Gastrocnemius medialis (tissue), 4 donors: Measurements from ENCODE around the gene HINT2. TPM values are rescaled to one million over a fixed set of nuclear protein-coding genes. Genes with fewer than 3 reads are reported as not detected.

Experiments used
- ATAC-seq, 2 donors: fragments of 150-250 bp; one replicate each; pipeline ENCODE4 v1.9.1; 2016
- DNase-seq, 2 donors: peaks; one replicate each; pipeline ENCODE4 v3.0.0-alpha.2; 2019
- H3K27ac ChIP-seq, 4 donors: fragments of 200-600 bp; sonication (generic); 1 replicate in 1 of 4; 2 replicates in 3 of 4; pipeline ENCODE4 v1.5.1; 2016 to 2018; ENCODE audit warnings: mild to moderate bottlenecking in 2 of 4, moderate library complexity in 1 of 4
- H3K27me3 ChIP-seq, 3 donors: fragments of 200-600 bp; sonication (generic) in 2 of 3; 1 replicate in 1 of 3; 2 replicates in 2 of 3; pipeline versions ENCODE4 v1.5.1 to v1.6.0; 2016 to 2019; ENCODE audit warnings: mild to moderate bottlenecking in 1 of 3, moderate library complexity in 1 of 3
- H3K36me3 ChIP-seq, 2 donors: fragments of 200-600 bp; sonication (generic) in 1 of 2; one replicate each; pipeline ENCODE4 v1.5.1; 2017 to 2018
- H3K4me1 ChIP-seq, 2 donors: fragments of 200-600 bp; sonication (generic) in 1 of 2; one replicate each; pipeline ENCODE4 v1.5.1; 2016 to 2017; ENCODE audit warnings: mild to moderate bottlenecking in 2 of 2
- H3K4me3 ChIP-seq, 4 donors: fragments of 200-600 bp; sonication (generic) in 3 of 4; 1 replicate in 1 of 4; 2 replicates in 3 of 4; pipeline ENCODE4 v1.5.1; 2016 to 2019; ENCODE audit warnings: mild to moderate bottlenecking in 2 of 4
- H3K9me3 ChIP-seq, 3 donors: fragments of 200-600 bp; sonication (generic) in 2 of 3; 1 replicate in 1 of 3; 2 replicates in 2 of 3; pipeline ENCODE4 v1.5.1; 2016 to 2019
- CTCF ChIP-seq, 5 experiments: fragments of 450-650 bp in 3 of 5; fragments of 200-600 bp in 2 of 5; sonication (generic) in 2 of 5; IDR thresholded peaks in 4 of 5; conservative IDR thresholded peaks in 1 of 5; 1 replicate in 4 of 5; 2 replicates in 1 of 5; pipeline ENCODE4 v1.5.1; 2016 to 2019; ENCODE audit warnings: antibody characterized with exemption in 5 of 5, mild to moderate bottlenecking in 3 of 5, moderate library complexity in 3 of 5
- POLR2A ChIP-seq, 2 donors: fragments of 450-650 bp; IDR thresholded peaks; one replicate each; pipeline ENCODE4 v1.6.1; 2017; ENCODE audit warnings: antibody characterized with exemption in 2 of 2, mild to moderate bottlenecking in 2 of 2, moderate library complexity in 2 of 2
- in situ Hi-C, 4 donors: fragments of 200-750 bp; cut with MboI; loops; one replicate each; pipeline versions ENCODE4 v1.15.0 to v1.8.0; 2017; ENCODE audit warnings: low sequenced_read_pairs in 4 of 4
- intact Hi-C: fragments of 100-400 bp; cut with DNase I; formaldehyde crosslinking; loops from one replicate; pipeline ENCODE4 v1.15.1; 2023; ENCODE audit warnings: low total_unique reads
- total RNA-seq, 4 donors: library from RNA; depleted of rRNA; stranded (reverse); fragments of >200 nt; gene quantifications; one replicate each; pipeline versions ENCODE4 v1.1.0 to v1.2.3, GENCODE V29; 2016

Gene HINT2
- total RNA-seq, 4 donors from 2014 or later, result 4.5 to 26.7 (median 22.0) TPM

DNA sequence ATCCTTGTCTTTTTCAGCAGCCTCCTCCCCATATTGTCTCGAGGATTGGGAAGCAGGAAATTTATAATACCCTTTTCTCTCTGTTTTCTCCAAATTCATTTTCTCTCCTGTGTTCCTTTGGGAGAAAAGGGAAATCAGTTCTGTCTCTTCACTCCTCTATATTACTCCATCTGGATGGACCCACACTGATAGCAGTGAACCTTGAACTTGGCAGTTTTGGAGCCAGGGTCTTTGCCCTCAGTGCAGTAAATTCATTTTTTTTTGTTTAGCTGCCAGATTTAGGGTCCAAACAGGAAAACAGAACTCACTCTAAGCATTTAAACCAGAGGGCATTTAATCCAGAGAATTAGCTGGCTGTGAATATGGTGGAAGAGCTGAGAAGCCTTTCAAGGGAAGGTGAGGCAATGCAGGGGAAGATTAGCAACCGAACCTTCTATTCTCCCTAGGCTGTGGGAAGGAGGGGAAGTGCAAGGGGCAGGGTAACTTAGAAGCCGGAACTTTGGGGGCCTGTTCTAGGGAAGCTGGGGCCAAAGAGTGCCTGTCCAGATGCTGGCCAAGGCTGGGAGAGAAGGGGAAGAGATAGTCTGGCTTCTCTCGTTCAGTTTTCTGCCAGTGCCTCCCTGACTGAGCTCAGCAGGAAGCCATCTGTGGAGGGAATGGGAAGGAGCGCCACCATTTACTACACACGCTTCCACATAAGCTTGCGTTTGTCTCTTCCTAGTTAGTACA, 39.8 kb downstream of the HINT2 start:
- Histone ChIP-seq H3K27ac (no peak overlapping the region), H3K27me3 (no peaks in the 10 kb centered on the region), H3K9me3 (no peaks in the 10 kb centered on the region), H3K4me3 (no peak overlapping the region), H3K36me3 (no peaks in the 10 kb centered on the region), H3K4me1 (peaks cover 29 to 35% of the 10 kb centered on the region in 2 donors)
- DNase-seq, result peak in 1 of 2 donors; percentile 29
- ATAC-seq, result peak in 1 of 2 donors; percentile 34
- in situ Hi-C loops, result no loop called here
- intact Hi-C loops, result no loop called here
- TF ChIP-seq CTCF (IDR thresholded peaks at IDR 0.05 in 4 of 5, conservative IDR thresholded peaks at IDR 0.05 in 1 of 5) (no peak), POLR2A (IDR thresholded peaks at IDR 0.05) (no peak)

GRCh38 chr9:35771943-35772342, 42.9 kb downstream of the HINT2 start:
- Histone ChIP-seq H3K4me3 (no peak overlapping the region), H3K4me1 (peaks cover 29 to 39% of the 10 kb centered on the region in 2 donors), H3K36me3 (no peaks in the 10 kb centered on the region), H3K9me3 (no peaks in the 10 kb centered on the region), H3K27me3 (no peaks in the 10 kb centered on the region), H3K27ac (peak overlapping the region in 2 of 4 donors; percentile 19 to 69)
- intact Hi-C loops, result no loop called here
- in situ Hi-C loops, result no loop called here
- no peak for DNase-seq
- ATAC-seq, result no peak
- TF ChIP-seq CTCF (IDR thresholded peaks at IDR 0.05 in 4 of 5, conservative IDR thresholded peaks at IDR 0.05 in 1 of 5) (no peak), POLR2A (IDR thresholded peaks at IDR 0.05) (no peak)

DNA sequence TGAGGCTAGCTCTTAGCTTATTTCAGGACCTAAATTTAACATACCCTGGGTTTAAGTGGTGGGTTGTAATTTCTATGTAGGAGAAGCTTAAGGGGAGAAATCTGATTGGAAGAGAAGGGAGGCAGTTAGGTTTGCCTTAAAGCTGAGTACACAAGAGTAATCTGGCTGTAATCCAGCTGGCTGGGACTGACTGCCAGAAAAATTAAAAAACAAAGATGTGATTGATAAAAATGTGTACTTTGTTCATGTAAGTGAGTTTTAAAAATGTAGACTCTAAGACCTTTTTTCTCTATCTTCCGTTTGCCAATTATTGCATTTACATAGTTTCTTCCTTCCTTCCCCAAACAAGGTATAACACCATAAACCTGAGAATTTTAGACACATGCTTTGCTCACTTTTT, 43.3 kb downstream of the HINT2 start:
- TF ChIP-seq POLR2A (IDR thresholded peaks at IDR 0.05), result no peak
- TF ChIP-seq CTCF (IDR thresholded peaks at IDR 0.05 in 4 of 5, conservative IDR thresholded peaks at IDR 0.05 in 1 of 5), result no peak
- no peaks in the 10 kb centered on the region for H3K36me3 ChIP-seq
- no peak overlapping the region for H3K4me3 ChIP-seq
- DNase-seq, result no peak
- no peak for ATAC-seq
- H3K27ac ChIP-seq, result peak overlapping the region; percentile 65 to 75 (median 68)
- H3K9me3 ChIP-seq, result no peaks in the 10 kb centered on the region
- in situ Hi-C loops (no loop called here), intact Hi-C loops (no loop called here)
- peaks cover 29 to 41% of the 10 kb centered on the region in 2 donors for H3K4me1 ChIP-seq
- no peaks in the 10 kb centered on the region for H3K27me3 ChIP-seq

DNA sequence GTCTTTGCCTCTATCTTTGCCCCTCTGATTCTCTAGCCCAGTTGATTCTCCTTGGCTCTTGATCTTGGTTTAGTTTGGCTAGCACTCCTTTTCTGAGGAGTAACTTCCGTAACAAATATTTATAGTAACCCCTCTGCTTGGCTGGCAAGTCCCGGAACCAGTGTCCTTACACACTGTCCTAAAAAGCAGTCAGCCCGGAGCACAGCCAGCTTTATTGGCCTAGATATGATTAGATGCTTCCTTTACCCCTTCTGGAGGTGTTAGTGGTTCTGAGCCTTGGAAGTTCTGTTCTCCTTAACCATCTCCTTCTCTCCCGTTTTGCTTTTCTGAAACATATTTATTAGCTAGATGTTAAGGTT, 43.8 kb downstream of the HINT2 start:
- intact Hi-C loops, result no loop called here
- Histone ChIP-seq H3K27ac (peak overlapping the region; percentile 65 to 75 (median 68)), H3K9me3 (no peaks in the 10 kb centered on the region), H3K27me3 (no peaks in the 10 kb centered on the region), H3K4me1 (peaks cover 28 to 38% of the 10 kb centered on the region in 2 donors), H3K36me3 (no peaks in the 10 kb centered on the region), H3K4me3 (no peak overlapping the region)
- DNase-seq (peak in 1 of 2 donors; percentile 59), ATAC-seq (peak; percentile 87 to 95)
- TF ChIP-seq POLR2A (IDR thresholded peaks at IDR 0.05), result no peak
- TF ChIP-seq CTCF (IDR thresholded peaks at IDR 0.05 in 4 of 5, conservative IDR thresholded peaks at IDR 0.05 in 1 of 5), result no peak
- in situ Hi-C loops, result no loop called here
